Myocyte (in vitro differentiated cells): ENCODE measurements around the gene RHOF. TPM values are rescaled to one million over a fixed set of nuclear protein-coding genes. Genes with fewer than 3 reads are reported as not detected.

Experiments
- DNase-seq: peaks from one replicate; pipeline ENCODE4 v3.0.0-alpha.2; 2012; ENCODE audit warnings: low read depth
- total RNA-seq: library from RNA; depleted of rRNA; stranded (reverse); fragments of >200 nt; gene quantifications from 2 replicates; pipeline ENCODE4 v1.2.3, GENCODE V29; 2014

The RHOF gene
- total RNA-seq, 1 donor from 2014 or later, result 2.4 TPM

DNA sequence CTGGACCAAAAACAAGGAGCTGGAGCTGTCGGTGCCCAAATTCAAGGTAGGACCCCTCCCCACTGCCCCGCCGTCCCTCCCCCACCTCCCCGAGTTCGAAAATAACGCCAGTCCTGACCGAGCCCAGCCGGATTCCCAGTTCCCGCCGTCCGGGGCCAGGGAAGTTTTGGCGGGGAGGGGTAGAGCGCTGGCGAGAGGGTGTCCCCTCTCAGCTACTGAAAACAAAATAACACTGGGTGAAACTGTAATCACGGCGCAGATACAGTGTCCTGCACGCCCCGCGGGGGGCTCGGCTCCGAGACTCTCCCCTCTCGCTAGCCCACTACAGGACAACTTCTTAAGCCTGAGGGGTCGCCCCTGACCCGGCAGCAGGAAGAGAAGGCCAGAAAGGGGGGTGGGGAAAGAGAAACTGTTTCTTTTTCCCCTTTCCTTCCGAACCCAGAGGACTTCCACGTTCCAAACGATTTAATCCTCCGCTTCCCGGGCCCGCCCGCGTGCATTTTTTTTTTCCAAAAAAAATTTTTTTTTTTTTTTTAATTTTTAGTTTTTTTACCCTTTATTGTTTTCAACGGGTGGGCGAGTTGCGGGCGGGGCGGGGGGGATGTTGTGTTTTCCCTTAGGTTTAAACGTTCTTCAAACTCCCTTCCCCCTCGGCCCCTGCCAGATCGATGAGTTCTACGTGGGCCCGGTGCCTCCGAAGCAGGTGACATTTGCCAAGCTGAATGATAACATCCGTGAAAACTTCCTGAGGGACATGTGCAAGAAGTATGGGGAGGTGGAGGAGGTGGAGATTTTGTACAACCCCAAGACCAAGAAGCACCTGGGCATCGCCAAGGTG lies 11.9 kb upstream of the RHOF start:
- peak; percentile 33 for DNase-seq

DNA sequence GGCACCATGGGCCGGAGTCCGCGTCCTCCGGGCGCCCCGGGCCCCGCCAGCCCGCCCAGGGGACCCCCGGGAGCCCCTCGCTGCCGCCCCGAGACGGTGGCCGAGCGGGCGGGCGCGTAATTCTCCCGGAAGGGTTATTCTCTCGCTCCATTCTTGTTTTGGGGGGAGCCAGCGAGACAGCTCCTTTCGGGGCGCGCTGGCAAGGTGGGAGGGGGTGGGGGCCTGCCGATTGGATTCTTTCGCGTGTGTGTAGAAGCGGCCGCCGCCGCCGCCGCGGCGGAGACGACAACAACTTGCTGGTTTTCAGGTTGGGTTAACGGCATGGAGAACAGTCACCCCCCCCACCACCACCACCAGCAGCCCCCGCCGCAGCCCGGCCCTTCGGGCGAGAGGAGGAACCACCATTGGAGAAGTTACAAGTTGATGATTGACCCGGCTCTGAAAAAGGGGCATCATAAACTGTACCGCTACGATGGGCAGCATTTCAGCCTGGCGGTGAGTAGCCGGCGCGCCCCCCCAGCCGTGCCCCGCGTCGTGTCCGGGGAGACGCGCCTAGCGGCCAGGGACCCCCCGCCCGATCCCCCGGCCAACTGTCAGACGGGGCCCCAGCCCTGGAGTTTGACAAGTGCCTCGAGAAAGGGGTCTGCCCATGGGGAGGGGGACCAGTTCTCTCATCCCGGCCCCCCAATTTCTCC lies 11.1 kb upstream of the RHOF start:
- DNase-seq, result peak; percentile 40

DNA sequence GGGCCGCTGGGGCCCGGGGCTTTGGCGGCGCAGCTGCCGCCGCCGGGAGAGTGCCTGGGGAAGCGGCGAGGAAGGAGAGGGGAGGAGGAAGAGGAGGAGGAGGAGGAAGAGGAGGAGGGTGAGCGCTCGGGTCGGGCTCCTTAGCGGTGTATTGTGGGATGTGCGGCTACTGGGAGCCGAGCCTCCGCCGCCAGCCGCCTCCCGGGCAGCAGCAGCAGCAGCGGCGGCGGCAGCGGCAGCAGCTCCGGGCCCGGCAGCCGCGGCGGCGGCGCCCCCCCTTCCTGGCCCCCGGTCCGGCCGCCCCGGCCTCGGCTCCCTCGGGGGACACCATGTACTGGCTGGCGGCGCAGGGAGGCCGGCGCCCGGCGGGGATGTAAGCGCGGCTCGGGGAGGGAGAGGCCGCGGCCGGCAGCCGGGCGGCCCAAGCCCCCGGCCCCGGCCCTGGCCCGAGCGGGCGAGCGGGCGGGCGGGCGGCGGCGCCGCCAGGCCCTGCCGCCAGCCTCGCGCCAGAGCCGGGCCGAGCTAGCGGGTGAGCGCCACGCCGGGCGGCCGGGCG lies 10.5 kb upstream of the RHOF start, which contains the start of gene SETD1B:
SETD1B (plus strand) TSS at position 149 of the 556 bp plus-strand sequence. CDS start 729 bp downstream, outside the sequence.
- DNase-seq, result peak; percentile 65

DNA sequence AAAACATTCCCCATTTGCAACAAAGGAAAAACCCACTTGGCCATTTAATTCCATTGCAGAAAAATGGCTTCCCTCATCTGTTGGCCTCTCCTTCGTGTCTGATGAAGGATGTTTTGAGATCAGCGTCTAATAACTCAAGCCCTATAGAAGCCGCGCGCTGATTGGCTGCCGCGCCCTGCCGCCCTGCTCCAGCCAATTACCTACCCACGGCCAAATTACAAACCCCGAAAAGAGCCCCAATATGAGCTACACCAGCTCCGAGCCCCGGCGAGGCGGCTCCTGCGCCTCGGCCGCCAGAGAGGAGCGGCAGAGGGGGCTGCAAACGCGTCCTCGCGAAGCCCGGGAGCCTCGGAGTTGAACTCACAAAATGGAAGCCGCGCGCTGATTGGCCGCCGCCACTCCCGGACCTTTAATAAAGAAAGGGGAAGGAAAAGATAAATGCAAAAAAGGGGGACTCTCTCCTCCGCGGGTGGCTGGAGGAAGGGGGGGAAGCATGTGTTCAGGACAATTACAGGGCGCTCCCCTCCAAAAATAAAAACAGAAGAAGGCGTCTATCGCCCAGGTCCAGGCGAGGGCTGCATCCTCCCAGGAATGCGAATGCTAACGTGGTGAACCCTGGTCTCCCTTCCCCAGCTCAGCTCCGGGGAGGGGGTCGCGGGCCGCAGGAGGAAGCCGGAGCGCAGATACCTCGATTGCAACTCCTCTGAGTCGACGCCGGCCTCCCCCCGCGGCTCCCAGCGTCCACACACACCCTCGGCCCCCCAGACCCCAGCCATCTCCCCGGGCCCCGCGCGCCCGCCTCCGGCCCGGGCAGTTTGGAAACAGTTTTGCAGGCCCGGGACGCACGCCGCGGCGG lies 9.6 kb upstream of the RHOF start:
- peak; percentile 96 for DNase-seq

DNA sequence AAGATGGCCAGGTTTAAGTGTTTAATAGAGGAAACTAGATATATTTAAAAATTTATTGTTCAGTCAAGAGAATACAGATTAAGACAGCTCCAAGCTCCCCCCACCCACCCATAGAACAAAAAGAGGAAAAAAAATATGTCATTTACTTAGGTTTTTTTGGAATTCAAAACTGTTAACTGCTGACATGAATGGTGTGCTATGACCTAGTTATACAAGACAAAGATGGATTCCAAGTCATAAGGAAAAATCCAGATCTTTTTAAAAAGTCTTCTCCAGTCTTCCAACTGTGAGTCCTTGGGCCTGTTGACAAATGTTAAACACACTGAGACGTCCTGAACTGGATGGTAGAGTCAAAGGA lies 9.0 kb upstream of the RHOF start:
- DNase-seq, result no peak

DNA sequence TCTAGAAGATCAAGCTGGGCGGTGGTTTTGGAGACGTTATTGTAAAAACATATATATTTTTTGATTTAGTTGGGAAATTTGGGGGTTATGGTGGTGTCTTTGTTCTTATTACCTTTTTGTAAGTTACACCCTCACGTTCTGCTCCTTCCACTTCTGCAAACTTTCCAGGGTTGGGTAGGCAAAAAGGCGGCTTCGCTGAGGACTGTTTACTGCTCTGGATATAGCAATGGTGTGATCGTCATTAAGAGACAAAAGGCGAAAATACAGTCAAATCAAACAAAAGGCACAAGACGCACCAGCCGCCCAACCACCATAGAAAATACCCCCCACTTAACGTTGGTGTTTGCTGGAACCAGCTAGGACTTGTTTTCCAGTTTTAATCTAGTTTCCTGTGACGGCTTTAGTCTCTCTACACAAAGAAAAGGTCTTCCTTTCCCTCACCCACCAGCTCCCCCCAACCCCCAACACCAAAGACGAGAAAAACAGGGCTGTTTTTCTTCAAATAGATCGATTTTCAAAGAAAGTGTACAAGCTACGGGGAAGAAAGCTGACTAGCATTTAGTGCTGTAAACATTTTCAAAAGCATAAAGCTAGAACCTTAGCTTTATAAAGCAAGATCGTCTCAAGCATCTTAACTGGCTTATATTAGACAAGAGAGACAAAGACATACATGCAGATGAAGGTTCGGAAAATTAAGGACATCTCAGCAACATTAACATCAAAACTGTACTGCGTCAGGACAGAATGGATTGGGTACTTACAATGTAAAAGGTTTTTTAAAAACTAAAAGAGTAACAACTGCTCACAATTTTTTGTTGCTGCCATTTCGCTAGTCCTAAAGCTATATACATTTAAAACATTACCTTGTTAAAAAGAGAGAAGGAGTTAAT lies 8.4 kb upstream of the RHOF start:
- DNase-seq, result peak; percentile 35

DNA sequence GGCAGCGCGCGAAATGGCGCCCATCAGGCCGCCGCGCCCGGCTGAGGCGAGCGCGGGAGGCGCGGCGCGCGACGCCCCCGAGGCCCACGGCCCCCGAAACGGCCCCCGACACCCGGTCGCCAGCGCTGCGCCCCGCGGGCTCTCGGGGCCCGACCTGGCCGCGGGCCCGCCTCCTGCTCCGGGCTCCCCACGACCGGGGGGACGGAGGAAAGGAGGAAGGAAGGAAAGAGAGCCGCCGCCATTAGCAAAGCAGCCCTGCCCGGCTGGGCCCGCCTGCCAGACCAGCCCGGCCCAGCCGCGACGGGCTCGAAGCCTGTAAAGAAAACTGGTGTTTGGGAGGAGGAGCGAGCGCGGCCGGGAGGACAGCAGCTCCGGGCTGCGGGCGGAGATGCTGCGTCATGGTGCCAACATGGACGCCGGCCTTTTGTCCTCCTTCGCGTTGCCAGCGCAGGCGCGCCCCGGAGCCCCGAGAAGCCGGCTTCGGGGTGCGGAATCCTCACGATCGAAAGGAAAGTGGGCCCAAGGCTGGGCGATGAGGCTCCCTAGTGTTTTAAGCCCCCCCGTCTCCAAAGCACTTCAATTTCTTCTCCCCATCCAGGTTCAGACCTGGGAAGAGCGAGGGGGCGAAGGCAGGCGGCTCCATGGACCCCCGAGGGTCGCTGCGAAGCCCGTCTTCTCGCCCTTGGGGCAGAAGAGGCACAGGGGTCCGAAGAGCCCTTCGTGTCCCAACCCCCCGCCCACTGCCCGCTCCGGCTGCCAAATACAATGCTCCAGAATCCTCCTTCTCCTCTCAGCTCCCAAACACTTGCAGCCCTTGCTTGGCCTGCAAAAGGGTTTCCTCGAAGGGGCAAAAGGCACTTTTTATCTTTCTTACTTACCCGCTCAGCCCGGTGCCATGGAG lies 7.5 kb upstream of the RHOF start:
- peak; percentile 78 for DNase-seq

DNA sequence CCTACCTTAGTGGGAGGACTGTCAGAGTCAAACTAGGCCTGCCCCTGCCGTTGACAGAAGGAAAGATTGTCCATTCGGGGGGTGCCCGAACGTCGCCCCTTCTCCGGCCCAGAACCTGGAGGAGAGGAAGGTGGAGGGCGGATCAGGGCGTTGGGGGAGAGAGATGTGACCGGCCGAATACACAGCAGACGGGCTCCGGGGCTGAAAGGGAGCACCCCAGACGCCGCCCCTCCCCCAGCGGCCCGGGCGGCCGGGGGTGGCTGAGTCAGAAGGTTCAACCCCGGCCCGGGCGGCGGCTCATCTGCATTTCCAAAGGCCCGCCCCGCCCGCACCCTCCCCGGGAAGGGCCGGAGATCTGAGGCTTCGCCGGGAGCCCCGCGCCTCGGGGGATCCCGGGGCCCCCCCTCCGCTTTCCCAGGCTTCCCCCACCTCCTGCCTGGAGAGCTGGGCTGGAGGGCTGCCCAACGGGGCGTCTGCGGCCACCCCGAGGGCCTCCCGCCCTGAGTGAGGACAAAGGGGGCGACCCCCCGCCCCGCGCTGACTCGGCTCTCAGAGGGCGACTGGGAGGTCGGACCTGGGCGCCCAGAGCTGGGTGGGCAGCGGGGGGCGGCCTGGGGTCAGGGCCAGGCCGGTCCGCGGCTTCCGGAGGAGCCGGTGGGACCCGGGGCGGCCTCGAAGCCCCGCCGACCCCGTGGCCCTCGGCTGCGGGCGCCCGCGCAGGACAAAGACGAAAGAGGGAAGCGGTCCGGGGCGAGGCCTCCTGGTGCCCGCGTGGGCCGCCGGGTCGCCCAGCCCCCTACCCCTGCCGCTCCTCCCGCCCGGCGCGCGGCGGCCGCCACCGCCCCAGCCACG lies 6.6 kb upstream of the RHOF start:
- peak; percentile 96 for DNase-seq

DNA sequence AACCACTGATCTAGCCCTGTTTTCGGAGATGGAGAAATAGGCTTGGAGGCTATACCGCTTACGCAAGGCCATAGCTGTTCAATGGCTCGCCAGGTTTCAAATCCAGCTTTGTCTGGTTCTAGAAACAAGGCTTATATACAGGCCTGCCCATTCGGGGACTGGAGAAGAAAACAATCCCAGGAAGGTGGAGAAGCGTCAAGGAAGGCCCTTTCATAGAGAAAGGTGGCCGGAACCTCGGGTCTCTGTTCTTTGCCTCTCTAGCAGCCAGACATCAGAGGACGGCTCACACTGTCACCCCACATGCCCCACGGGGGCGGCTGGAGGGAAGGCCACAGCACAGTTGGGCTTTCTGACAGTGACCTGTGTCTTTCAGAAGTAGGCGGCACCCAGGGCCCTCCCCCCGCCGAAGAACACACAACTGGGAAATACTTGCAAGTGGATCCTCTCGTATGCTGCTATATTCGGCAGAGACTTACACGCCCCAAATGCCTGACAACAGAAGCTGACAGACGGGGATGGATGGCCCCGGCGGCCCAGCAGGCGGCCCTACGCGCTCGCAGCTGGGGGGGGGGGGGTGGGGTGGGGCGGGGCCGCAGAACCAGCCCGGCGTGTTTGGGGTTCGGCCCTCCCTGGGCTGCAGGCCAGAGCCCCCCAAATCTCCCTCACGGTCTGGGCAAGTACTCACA lies 5.8 kb upstream of the RHOF start:
- DNase-seq, result peak; percentile 98

DNA sequence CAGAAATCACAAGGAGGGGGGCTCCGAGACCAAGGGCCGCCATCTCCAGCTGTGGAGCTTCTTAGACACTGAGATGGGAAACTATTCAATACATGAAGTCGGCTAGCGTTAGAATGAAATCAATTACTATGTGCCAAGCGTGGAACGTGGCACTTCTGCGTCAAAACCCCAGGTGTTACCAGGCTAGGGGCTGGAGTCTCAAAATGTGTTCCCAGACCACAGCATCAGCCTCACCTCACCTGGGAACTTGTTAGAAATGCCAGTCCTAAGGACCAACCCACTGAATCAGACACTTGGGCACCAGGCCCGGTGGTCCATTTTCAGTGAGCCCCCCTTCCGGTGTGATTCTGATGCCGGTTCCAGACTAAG lies 5.3 kb upstream of the RHOF start:
- no peak for DNase-seq

DNA sequence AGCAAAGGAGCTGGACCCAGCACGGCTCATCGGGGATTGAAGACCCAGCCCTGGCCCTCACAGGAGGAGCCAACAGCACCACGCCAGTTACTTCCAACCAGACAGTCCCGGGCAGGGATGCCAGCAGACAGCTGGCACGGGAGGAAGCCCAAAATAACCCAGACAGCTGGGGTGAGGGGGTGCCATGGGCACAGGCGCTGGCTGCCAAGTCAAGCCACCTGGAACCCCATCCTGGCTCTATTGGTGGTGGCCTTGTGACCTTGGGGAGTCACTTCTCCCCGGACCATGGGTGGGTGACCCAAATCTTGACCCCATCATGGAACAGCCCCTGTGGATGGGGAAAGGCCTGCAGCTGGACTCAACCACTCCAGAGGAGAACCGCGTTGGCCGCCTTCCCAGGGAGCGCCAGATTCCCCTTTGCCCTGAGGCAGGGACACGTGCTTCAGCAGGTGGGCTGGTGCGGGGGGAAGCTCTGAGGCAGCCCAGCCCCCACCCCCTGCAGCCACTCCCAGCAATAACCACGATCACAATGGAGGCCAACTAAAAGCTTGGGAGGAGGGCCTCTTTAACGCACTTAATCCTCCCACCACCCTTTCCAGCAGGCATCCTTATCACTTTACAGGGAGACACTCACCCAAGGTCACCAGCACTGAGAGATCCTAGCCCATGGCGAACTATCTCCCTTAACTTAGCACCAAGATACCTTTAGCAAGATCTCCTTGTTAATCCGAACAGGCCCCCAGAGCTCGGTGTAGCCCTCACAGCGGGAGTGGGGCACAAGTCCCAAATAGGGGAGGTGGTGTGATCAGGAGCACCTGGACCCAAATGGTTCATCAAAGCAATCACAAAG lies 4.7 kb upstream of the RHOF start:
- peak; percentile 98 for DNase-seq

DNA sequence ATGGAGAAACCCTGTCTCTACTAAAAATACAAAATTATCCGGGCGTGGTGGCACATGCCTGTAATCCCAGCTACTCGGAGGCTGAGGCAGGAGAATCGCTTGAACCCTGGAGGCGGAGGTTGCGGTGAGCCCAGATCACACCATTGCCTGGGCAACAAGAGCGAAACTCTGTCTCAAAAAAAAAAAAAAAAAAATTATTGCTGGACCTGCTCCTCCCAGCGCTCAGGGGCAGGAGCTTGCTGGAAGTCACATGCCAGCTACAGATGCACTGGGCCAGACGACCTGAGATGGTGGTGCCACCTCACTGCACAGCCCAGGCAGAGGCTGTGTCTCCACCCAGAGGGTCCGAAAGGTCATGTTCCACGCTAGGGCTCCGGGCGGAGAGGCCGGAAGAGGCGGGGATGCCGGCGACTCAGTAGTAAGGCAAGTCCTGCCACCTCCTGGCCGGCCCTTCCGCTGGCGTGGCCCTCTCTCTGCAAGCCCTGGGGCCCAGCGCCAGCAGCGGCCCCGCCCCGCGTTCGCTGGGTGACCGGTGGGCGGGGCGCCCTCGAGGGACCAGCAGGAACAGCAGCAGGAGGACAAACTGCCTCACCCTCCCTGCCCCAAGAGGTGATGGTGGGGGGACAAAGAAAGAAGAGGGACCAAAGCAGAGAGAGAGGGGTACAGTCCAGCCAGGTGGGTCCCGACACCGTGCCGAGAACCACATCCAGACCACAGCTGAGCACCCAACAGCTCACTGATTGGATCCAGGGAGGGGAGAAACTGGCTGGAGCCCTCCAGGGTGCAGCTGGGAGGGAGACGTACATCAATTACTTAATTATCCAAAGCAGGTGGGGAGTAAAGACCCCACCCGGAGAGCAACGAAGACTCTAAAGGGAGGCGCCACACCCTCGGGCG lies 3.6 kb upstream of the RHOF start:
- DNase-seq, result peak; percentile 96

DNA sequence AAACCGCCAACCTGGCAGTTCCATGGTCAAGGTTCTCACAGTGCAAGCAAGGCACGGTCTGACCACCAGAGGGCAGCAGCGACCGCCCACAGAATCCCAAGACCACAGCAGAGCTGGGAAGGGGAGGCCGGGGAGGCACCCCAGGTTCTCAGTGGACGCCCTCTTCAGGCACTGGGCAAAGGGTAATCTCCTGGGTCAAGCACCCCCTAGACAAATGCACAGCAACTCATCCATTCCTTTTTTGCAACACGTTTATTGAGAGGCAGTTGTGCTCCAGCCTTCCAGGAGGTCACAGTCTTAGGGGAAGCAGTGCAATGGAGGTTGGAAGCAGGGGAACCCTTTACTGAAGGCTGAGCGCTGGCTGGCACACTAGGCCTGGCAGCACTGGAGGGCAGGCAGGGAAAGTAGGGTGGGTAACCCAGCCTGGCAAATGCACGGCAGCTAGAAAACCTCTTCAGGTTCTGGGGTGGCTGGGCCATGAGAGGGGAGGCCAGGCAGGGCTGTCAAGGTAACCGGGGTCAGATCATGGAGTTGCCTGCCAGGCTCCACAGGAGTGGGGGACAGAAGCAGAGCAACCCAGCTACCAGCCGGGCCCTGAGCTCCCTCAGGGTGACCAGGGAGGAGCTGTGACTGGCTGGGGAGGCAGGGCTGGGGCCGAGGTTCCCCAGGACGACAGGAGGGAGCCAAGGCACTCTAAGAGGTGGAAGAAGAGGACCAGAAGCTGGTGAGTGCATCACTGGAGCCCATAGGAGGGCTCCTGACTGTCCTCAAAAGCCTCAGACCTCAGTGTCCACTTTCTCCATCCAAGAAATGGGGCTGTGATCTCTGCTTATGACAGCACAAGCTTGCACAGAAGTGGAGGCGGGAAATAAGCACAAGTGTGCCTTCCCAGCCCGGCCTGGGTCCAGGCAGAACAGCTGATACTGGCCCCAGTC lies 1.8 kb upstream of the RHOF start:
- DNase-seq, result peak; percentile 90

DNA sequence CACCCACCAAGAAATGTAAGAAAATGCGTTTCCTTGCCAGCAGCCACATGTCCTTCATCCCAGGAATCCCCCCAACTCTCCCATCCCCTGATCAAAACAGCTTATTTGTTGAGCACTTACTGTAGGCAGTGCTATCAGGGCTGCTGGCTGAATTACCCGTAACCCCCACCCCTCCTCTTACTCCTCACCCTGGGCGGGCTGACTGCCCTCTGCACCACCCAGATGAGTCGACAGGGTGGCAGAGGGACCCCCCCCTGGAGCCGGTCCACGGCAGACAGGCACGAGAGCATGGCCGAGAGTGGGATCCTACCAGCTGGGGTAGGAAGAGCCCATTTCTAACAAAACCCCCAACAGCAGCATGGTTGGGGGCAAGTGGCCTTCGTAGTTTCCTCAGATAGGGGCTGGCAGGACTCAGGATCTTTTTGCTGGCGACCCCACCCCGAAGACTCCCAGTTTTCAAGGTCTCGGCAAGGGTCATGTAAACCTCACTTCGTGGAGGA lies 1.1 kb upstream of the RHOF start:
- no peak for DNase-seq
